Ectodermal cell (in vitro differentiated cells): Measurements from ENCODE around the gene MTM1.

Experiments
- H3K27ac ChIP-seq: 2 replicates; pipeline ENCODE4 v1.7.0; 2013; ENCODE audit warnings: mild to moderate bottlenecking, low read depth, low read length; ENCODE audit not compliant: insufficient read depth, poor library complexity, severe bottlenecking
- H3K27me3 ChIP-seq: 2 replicates; pipeline ENCODE4 v1.7.0; 2013; ENCODE audit warnings: mild to moderate bottlenecking, low read length; ENCODE audit not compliant: insufficient read depth, control insufficient read depth, poor library complexity, severe bottlenecking
- H3K36me3 ChIP-seq: one replicate; pipeline ENCODE4 v1.7.0; 2013; ENCODE audit warnings: low read length; ENCODE audit not compliant: control insufficient read depth, insufficient read depth
- H3K4me1 ChIP-seq: one replicate; pipeline ENCODE4 v1.7.0; 2013; ENCODE audit warnings: low read length; ENCODE audit not compliant: control insufficient read depth, insufficient read depth
- H3K4me3 ChIP-seq: 2 replicates; pipeline ENCODE4 v1.7.0; 2013; ENCODE audit warnings: low read depth, low read length, control low read depth; ENCODE audit not compliant: insufficient read depth
- H3K9me3 ChIP-seq: 2 replicates; pipeline ENCODE4 v1.7.0; 2013; ENCODE audit warnings: mild to moderate bottlenecking, low read length, moderate library complexity; ENCODE audit not compliant: control insufficient read depth
- WGBS, 2 experiments: methylation state at CpG; one replicate each; pipeline ENCODE4 v1.1.7; 2013; ENCODE audit warnings: missing lambda C conversion rate in 2 of 2; 5-methylcytosine and 5-hydroxymethylcytosine counted together

The MTM1 gene

DNA sequence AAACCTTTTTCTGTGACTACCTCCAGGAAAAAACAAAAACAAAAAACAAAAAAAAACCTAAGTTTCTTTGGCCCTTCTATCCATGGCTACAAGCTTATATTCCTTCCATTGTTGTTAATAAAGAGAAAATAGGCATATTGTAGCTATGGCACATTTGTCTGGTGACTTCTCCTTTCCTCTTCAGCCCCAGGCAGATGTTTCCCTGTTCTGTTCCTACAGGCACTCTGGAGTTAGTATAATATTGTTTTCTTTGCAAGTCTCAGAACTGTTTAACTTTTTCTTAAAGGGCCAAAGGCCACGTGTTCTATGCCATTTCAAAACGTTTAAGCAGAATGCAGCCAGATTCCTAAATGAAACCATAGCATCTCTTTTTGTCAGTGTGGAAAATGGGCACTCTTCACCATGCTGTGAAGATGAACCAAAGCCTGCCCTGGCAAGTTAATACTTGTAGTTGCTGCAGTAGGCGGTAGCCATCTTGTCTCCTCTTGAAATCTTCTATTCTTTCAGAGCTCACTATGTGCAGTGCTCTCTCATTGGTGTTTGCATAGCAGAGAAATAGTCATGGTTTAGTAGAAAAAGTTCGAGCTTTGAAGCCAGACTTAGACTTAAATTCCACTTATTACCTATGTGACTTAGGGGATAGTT is 80.0 kb downstream of the MTM1 start:
- no peaks in the 10 kb centered on the region for H3K4me1 ChIP-seq
- H3K27me3 ChIP-seq = no peaks in the 10 kb centered on the region
- no peak overlapping the region for H3K4me3 ChIP-seq
- WGBS, 2 experiments = 78 to 86% methylated on average over 4 of the region's 4 CpGs
- H3K36me3 ChIP-seq = peaks cover 5% of the 10 kb centered on the region
- H3K9me3 ChIP-seq = no peaks in the 10 kb centered on the region
- H3K27ac ChIP-seq = no peak overlapping the region

DNA sequence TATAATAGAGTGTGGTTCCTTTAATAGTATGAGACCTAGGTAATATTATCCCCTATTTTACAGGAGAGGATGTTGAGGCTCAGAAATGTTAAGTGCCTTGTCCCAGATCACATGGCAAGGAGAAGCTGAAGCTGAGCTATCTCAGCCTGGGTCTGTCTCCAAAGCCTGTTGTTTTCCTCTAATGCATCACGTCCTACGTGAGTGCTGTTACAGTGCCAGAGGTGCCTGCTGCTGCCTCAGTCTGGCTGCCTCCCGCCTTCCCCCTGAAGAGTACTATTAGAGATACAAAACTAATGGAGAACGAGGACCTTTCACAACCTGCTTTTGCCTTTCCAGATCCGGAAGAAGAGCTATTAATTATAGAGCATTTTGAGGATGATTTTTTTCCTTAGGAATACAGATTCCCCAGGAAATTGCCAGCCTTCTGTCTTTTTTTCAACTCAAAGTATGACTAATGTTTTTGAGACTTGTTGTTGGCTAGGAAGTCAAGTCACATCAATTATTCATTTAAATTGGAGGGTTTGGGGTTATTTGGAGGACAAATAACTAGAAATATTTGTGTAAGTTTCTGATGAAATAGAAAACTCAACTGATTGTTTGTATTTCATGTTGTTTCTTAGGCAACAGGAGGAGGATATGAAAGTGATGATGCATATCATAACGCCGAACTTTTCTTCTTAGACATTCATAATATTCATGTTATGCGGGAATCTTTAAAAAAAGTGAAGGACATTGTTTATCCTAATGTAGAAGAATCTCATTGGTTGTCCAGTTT is 80.9 kb downstream of the MTM1 start:
- Histone ChIP-seq H3K4me1 (no peaks in the 10 kb centered on the region), H3K9me3 (no peaks in the 10 kb centered on the region), H3K27ac (no peak overlapping the region), H3K36me3 (peaks cover 5% of the 10 kb centered on the region), H3K4me3 (no peak overlapping the region), H3K27me3 (no peaks in the 10 kb centered on the region)
- WGBS, 2 experiments = 89 to 93% methylated on average over 6 of the region's 8 CpGs

DNA sequence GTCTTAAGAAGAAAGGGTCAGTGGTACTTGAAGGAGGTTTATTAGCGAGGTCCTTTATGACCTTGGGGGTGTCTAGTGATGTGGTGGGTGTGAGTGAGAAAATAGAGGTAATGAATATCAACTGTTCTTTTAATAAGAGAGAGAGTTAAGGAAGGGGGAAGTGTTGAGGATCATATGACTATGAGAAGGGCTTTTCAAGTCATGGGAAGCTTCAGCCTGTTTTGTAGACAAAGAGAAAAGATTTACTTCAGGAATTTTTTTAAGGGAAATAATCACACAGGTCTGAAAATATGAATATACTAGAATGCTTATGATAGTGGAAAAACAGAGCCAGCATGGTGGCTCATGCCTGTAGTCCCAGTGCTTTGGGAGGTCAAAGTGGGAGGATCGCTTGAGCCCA is 83.5 kb downstream of the MTM1 start:
- WGBS, 2 experiments = 88 to 98% methylated on average over 2 of the region's 2 CpGs
- Histone ChIP-seq H3K27ac (no peak overlapping the region), H3K9me3 (no peaks in the 10 kb centered on the region), H3K36me3 (no peaks in the 10 kb centered on the region), H3K27me3 (no peaks in the 10 kb centered on the region), H3K4me3 (no peak overlapping the region), H3K4me1 (no peaks in the 10 kb centered on the region)

DNA sequence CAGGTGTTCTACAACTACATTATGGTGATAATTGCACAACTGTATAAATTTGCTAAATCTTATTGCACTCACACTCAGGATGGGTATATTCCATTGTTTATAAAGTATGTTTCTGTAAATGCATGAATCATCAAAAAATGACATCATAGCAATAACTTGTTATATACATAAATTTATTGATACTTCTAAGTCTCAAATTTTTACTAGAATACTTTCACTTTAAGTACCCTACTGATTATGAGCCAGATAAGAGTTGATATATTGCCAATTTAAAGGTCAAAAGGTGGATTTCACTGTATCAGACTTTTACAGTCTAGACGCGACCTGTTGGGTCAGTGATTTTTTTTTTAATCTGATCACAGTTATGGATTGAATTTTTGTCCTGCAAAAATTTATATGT is 87.4 kb downstream of the MTM1 start:
- Histone ChIP-seq H3K27me3 (no peaks in the 10 kb centered on the region), H3K9me3 (no peaks in the 10 kb centered on the region), H3K4me3 (no peak overlapping the region), H3K4me1 (no peaks in the 10 kb centered on the region), H3K36me3 (peaks cover 3% of the 10 kb centered on the region), H3K27ac (no peak overlapping the region)
- WGBS, 2 experiments = 97 to 100% methylated on average over 2 of the region's 2 CpGs

DNA sequence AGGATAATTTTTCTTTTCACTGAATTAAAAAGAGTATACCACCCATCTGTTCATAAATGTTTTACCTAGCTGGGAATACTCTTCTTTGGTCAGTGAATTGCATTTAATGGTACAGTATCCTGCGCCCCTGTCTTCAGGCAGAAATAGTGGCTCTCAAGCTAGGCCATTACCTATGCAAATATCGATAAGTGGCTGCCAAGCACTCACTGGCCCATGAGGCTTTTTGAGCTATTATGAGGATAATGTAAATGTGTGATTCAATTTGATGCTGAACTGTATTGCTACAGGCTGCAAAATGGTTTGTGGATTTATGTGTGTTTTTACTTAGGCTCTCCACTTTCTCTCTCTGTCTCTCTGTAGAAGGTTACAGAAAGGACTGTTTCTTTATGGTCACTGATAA is 94.7 kb downstream of the MTM1 start:
- no peaks in the 10 kb centered on the region for H3K4me1 ChIP-seq
- H3K27me3 ChIP-seq = no peaks in the 10 kb centered on the region
- peaks cover 4% of the 10 kb centered on the region for H3K36me3 ChIP-seq
- no peaks in the 10 kb centered on the region for H3K9me3 ChIP-seq
- 98 to 100% methylated on average over 2 of the region's 2 CpGs for WGBS, 2 experiments
- H3K27ac ChIP-seq = no peak overlapping the region
- no peak overlapping the region for H3K4me3 ChIP-seq

DNA sequence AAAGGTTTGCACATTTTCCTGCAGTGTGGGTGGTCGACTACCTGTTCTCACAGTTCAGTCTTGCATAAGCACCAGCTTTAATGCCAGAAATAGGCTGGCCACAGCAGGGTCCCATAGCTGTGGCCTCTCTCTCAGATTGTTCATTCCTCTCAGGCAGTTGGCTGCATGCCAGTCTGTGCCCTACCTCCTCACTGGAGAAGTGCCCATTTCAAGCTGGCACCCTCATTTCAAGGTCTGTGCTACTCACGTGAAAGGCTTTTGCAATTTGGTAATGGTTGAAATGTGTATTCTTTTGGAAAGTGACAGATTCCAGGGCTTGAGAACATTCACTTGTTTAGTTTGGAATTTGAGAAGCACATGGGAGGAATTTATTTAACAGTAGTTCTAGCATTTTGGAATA is 95.9 kb downstream of the MTM1 start:
- Histone ChIP-seq H3K36me3 (peaks cover 4% of the 10 kb centered on the region), H3K4me3 (no peak overlapping the region), H3K9me3 (no peaks in the 10 kb centered on the region), H3K27ac (no peak overlapping the region), H3K4me1 (no peaks in the 10 kb centered on the region), H3K27me3 (no peaks in the 10 kb centered on the region)
- WGBS, 2 experiments = 86 to 90% methylated on average over 2 of the region's 2 CpGs

DNA sequence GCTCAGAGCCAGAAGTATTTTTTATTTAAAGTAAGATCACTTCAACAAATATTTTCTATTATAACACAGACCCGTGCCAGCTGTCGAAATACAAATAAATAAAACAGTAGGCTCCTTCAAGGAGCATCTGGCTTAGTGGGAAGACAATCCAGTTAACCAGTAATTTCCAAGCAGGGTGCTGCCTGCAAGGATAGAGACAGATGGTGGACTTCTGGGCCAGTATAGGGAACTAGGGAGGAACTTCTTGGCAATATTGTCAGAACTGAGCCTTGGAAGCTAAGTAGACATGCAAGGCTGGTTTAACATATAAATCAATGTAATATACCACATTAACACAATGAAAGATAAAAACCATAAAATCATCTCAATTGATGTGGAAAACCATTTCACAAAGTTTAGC is 107.8 kb downstream of the MTM1 start:
- no peaks in the 10 kb centered on the region for H3K4me1 ChIP-seq
- no peak overlapping the region for H3K4me3 ChIP-seq
- no peak overlapping the region for H3K27ac ChIP-seq
- H3K27me3 ChIP-seq = no peaks in the 10 kb centered on the region
- no peaks in the 10 kb centered on the region for H3K36me3 ChIP-seq
- 95 to 100% methylated on average over 1 to 2 of the region's 2 CpGs for WGBS, 2 experiments
- no peaks in the 10 kb centered on the region for H3K9me3 ChIP-seq

DNA sequence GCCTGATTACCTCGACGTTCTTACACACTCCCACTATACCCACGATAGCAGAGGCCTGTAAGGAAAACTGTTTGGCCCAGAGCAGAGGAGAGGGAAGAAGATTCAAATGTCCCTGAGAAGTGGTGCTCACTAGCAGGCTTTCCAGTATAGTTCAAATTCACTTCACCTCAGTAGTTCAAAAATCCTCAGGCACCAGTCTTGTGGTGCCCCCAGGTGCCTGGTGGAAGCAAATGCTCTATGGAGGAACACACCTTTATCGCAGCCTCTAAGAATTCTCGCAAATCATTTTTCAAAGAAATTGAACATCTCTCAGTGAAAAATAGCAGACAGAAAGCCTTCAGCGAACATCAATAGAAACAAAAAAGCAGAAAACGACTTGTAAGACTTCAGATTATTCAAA is 112.6 kb downstream of the MTM1 start:
- Histone ChIP-seq H3K27ac (no peak overlapping the region), H3K4me1 (no peaks in the 10 kb centered on the region), H3K27me3 (no peaks in the 10 kb centered on the region), H3K9me3 (no peaks in the 10 kb centered on the region), H3K36me3 (no peaks in the 10 kb centered on the region), H3K4me3 (no peak overlapping the region)
- 48 to 57% methylated on average over 4 to 7 of the region's 7 CpGs for WGBS, 2 experiments

DNA sequence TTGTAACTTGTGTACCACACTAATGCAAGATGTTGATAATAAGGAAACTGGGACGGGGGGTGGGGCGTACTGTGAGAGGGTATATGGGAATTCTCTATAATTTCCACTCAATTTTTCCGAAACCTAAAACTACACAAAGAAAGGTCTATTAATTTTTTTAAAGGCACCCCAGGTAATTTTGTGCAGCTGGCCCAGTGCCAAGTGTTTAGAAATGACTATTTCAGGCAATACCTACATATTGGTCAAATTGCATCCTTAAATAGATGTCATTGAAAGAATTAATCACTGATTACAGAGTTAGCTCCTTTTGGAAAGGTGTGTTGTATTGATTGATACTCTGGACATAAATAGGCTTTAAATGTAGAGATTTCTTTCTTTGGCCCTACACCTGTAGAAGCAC is 114.7 kb downstream of the MTM1 start:
- Histone ChIP-seq H3K9me3 (no peaks in the 10 kb centered on the region), H3K4me3 (no peak overlapping the region), H3K27me3 (no peaks in the 10 kb centered on the region), H3K4me1 (no peaks in the 10 kb centered on the region), H3K36me3 (no peaks in the 10 kb centered on the region), H3K27ac (no peak overlapping the region)
- WGBS, 2 experiments = 86% methylated on average over 1 of the region's 3 CpGs; no CpG with 5 or more reads in 1 of the 2 experiments

DNA sequence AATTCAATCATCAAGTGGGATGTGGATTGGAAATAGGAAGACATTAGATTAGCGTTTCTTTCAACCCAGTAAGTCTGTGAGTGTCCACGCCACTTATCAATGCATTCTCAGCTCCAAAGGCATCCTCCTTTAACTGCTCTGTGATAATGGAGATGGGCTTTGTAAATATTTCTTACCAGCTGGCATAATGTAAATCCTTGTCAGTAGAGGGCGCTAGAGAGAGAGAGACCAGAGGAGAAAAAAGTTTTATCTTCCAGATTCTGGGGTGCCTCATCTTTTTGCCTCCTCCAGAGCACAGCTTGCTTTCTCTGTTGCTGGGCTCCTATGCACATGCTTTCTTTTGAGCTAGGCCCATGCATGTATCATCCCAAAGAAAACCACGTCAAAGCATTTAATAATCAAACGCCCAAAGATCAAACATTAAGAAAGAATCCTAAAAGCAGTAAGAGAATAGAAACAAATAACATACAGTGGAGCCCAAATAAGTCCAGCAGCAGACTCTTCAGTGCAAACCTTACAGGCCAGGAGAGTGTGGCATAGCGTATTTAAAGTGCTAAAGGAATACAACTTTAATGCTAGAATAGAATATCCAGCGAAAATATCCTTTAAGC is 115.2 kb downstream of the MTM1 start:
- 48 to 50% methylated on average over 4 to 7 of the region's 7 CpGs for WGBS, 2 experiments
- Histone ChIP-seq H3K4me3 (no peak overlapping the region), H3K27me3 (no peaks in the 10 kb centered on the region)

More for the DNA sequence above, 115.2 kb downstream of the MTM1 start:
- no peaks in the 10 kb centered on the region for H3K9me3 ChIP-seq
- no peak overlapping the region for H3K27ac ChIP-seq
- no peaks in the 10 kb centered on the region for H3K36me3 ChIP-seq
- no peaks in the 10 kb centered on the region for H3K4me1 ChIP-seq
